DLD1 (cell line): ENCODE results near the gene MAK.
"Not testable (repeated sequence)": the region's sequence is repeated elsewhere in the genome, so short reads cannot be mapped to it uniquely, and the experiment has no call there.

ENCODE experiments used
- in situ Hi-C: cut with HindIII; loops from 2 replicates; pipeline ENCODE4 v1.10.0; 2017; ENCODE audit warnings: low sequenced_read_pairs

Gene MAK

GRCh38 chr6:10837995-10838793 lies at the start of gene MAK:
TSS of gene MAK (minus strand) at chr6:10838539. CDS start at chr6:10830648, 7,891 bp downstream.
- in situ Hi-C loops, result no loop called here

GRCh38 chr6:10886691-10887502 lies 48.6 kb upstream of the MAK start, which contains the start of gene SYCP2L:
TSS of gene SYCP2L (plus strand) at chr6:10887052. CDS start at chr6:10887127, 75 bp downstream.
- in situ Hi-C loops, result no loop called here

GRCh38 chr6:10886365-10886690 lies 48.0 kb upstream of the MAK start:
- in situ Hi-C loops, result not testable (repeated sequence)

GRCh38 chr6:10884245-10884972 lies 46.1 kb upstream of the MAK start:
- in situ Hi-C loops, result no loop called here

- in situ Hi-C loops, result no loop called here
These were observed 45.2 kb upstream of the MAK start for GRCh38 chr6:10883312-10884244.

GRCh38 chr6:10882657-10883171 lies 44.4 kb upstream of the MAK start:
- in situ Hi-C loops, result no loop called here

GRCh38 chr6:10882253-10882630 lies 43.9 kb upstream of the MAK start:
- in situ Hi-C loops, result not testable (repeated sequence)

GRCh38 chr6:10880366-10880765 lies 42.0 kb upstream of the MAK start:
- in situ Hi-C loops, result no loop called here

GRCh38 chr6:10877871-10878270 lies 39.5 kb upstream of the MAK start:
- in situ Hi-C loops, result no loop called here

- in situ Hi-C loops, result no loop called here
These were observed 38.7 kb upstream of the MAK start for GRCh38 chr6:10877012-10877411.

GRCh38 chr6:10875026-10875425 lies 36.7 kb upstream of the MAK start:
- in situ Hi-C loops, result no loop called here

GRCh38 chr6:10874207-10874606 lies 35.9 kb upstream of the MAK start:
- in situ Hi-C loops, result no loop called here

GRCh38 chr6:10873374-10873773 lies 35.0 kb upstream of the MAK start:
- in situ Hi-C loops, result no loop called here

GRCh38 chr6:10867952-10868351 lies 29.6 kb upstream of the MAK start:
- in situ Hi-C loops, result no loop called here

- in situ Hi-C loops, result not testable (repeated sequence)
These were observed 28.4 kb upstream of the MAK start for GRCh38 chr6:10866709-10867108.

- in situ Hi-C loops, result not testable (repeated sequence)
These were observed 24.7 kb upstream of the MAK start for GRCh38 chr6:10863031-10863430.

- in situ Hi-C loops, result no loop called here
These were observed 24.0 kb upstream of the MAK start for GRCh38 chr6:10862361-10862760.

- in situ Hi-C loops, result no loop called here
These were observed 22.7 kb upstream of the MAK start for GRCh38 chr6:10861086-10861485.

- in situ Hi-C loops, result no loop called here
These were observed 18.9 kb upstream of the MAK start for GRCh38 chr6:10857259-10857658.
